Lower leg skin (tissue), 4 donors: Measurements from ENCODE around the gene TNFSF18. TPM values are rescaled to one million over a fixed set of nuclear protein-coding genes. Genes with fewer than 3 reads are reported as not detected.

Source experiments
- DNase-seq, 2 donors: peaks; one replicate each; pipeline ENCODE4 v3.0.0-alpha.2; 2019; ENCODE audit warnings: low spot score in 2 of 2
- H3K4me3 ChIP-seq: fragments of 200-600 bp; sonication (generic); 2 replicates; pipeline ENCODE4 v1.5.1; 2017; ENCODE audit warnings: mild to moderate bottlenecking, low read depth; ENCODE audit not compliant: poor library complexity, severe bottlenecking
- CTCF ChIP-seq, 3 donors: fragments of 450-650 bp; IDR thresholded peaks; one replicate each; pipeline ENCODE4 v1.5.1; 2016; ENCODE audit warnings: antibody characterized with exemption in 3 of 3, mild to moderate bottlenecking in 3 of 3, moderate library complexity in 2 of 3
- POLR2A ChIP-seq, 2 donors: fragments of 450-650 bp; IDR thresholded peaks; one replicate each; pipeline ENCODE4 v1.6.1; 2016 to 2017; ENCODE audit warnings: antibody characterized with exemption in 2 of 2, mild to moderate bottlenecking in 1 of 2, moderate library complexity in 1 of 2
- WGBS, 2 donors: methylation state at CpG; one replicate each; pipeline ENCODE4 v1.1.5; 2018; 5-methylcytosine and 5-hydroxymethylcytosine counted together
- intact Hi-C: fragments of 100-400 bp; cut with DNase I; formaldehyde crosslinking; loops from one replicate; pipeline ENCODE4 v1.15.0; 2023; ENCODE audit warnings: low total_unique reads
- total RNA-seq, 4 donors: library from RNA; depleted of rRNA; stranded (reverse); fragments of >200 nt; gene quantifications; one replicate each; pipeline ENCODE4 v1.1.0, GENCODE V29; 2016

The TNFSF18 gene
- total RNA-seq, 4 donors from 2014 or later = 0.10 to 0.22 TPM; not detected in 2

DNA sequence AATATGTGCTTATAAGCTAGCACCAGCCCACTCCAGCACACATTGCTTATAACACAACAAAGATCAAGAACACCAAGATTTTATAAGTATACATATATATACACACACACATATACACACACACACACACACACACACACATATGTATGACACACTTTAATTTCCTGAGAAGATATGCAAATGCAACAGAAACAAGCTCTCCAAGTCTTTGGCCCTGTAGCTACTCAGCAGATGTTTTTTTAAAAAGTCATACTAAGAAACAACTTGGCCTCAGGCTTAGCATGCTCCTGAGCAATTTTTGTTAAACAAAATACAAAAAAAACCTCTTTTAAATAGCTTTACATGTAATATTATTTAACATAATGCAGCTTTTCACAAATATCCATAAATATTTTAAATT lies 11.1 kb downstream of the TNFSF18 start:
- intact Hi-C loops = no loop called here
- TF ChIP-seq CTCF (IDR thresholded peaks at IDR 0.05) (no peak), POLR2A (IDR thresholded peaks at IDR 0.05) (no peak)
- DNase-seq = no peak
- no peak overlapping the region for H3K4me3 ChIP-seq

DNA sequence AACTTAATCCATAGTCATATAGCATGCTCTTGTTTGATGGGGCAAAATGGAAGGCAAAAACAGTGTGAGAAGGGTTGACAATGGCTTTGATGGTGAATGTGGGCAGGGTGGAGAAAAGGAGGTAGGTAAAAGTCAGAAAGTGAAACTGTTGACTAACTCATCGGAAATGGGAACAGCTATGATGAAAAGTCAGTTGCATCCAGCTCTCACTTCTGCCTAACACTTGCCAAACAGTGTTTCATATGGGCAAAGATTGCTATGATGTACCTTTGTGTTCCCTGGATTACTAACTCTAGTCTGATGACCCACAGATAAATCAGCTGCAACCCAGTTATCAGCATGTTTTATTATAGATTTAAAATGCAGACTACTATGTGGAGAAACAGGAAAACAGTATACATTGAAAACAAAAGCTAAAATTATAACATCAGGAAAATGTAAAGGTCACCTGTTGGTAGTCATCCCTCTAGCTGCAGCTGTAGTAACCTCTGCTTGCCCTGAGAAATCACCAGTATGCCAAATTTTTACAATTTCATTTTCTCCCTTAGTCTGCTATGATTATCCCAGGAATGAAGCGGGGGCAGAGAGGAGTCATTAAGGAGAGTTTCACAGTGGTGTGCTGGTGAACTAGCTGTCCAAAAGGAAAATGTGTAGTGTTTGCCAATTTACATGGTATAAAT lies 11.7 kb downstream of the TNFSF18 start:
- TF ChIP-seq CTCF (IDR thresholded peaks at IDR 0.05) (no peak), POLR2A (IDR thresholded peaks at IDR 0.05) (no peak)
- intact Hi-C loops = no loop called here
- WGBS, 2 donors = 86 to 92% methylated on average over 2 of the region's 2 CpGs
- H3K4me3 ChIP-seq = no peak overlapping the region
- no peak for DNase-seq

GRCh38 chr1:173024543-173024942 lies 26.2 kb downstream of the TNFSF18 start:
- intact Hi-C loops = no loop called here
- no peak for TF ChIP-seq CTCF (IDR thresholded peaks at IDR 0.05)
- TF ChIP-seq POLR2A (IDR thresholded peaks at IDR 0.05) = no peak

GRCh38 chr1:173023343-173023742 lies 27.4 kb downstream of the TNFSF18 start:
- no peak for DNase-seq
- intact Hi-C loops = no loop called here
- H3K4me3 ChIP-seq = no peak overlapping the region
- 92 to 96% methylated on average over 3 of the region's 3 CpGs for WGBS, 2 donors
- no peak for TF ChIP-seq POLR2A (IDR thresholded peaks at IDR 0.05)
- TF ChIP-seq CTCF (IDR thresholded peaks at IDR 0.05) = no peak

More at GRCh38 chr1:173024543-173024942, 26.2 kb downstream of the TNFSF18 start:
- WGBS, 2 donors = 94 to 100% methylated on average over 1 of the region's 1 CpG
- no peak for DNase-seq
- H3K4me3 ChIP-seq = no peak overlapping the region

- H3K4me3 ChIP-seq = no peak overlapping the region
- TF ChIP-seq POLR2A (IDR thresholded peaks at IDR 0.05) (no peak), CTCF (IDR thresholded peaks at IDR 0.05) (no peak)
- WGBS, 2 donors = 81 to 82% methylated on average over 5 of the region's 5 CpGs
- DNase-seq = no peak
- intact Hi-C loops = no loop called here
Measured at GRCh38 chr1:173020138-173020750, 30.5 kb downstream of the TNFSF18 start.
